Heart left ventricle (tissue), 13 donors: Measurements from ENCODE around the gene ARHGAP24.

Experiments used
- CTCF ChIP-seq, 12 donors: fragments of 200-600 bp; sonication (generic) in 4 of 12; IDR thresholded peaks; one replicate each; pipeline versions ENCODE4 v1.5.0 to v1.8.0; 2018 to 2022; ENCODE audit warnings: antibody characterized with exemption in 12 of 12, mild to moderate bottlenecking in 5 of 12
- POLR2A ChIP-seq, 2 donors: fragments of 450-650 bp; IDR thresholded peaks; one replicate each; pipeline ENCODE4 v1.6.1; 2017; ENCODE audit warnings: antibody characterized with exemption in 2 of 2, mild to moderate bottlenecking in 2 of 2, moderate library complexity in 2 of 2
- donor health status: ischemic (EF 13 %, LVEDD 7.1; RV severe dilation, severe dysfunction).
- donor health status: DM: no; HTN: yes; CAD: no.
- donor health status: DM: no; HTN: no; CAD: no.
- donor health status: ischemic (EF 25% LVEDD 6.9; RV normal size, moderate dysfunction).
- donor health status: ischemic (EF 25% LVEDD 5.7; RV mildly dilated, moderate dysfunction).
- donor health status: ischemic (EF 35%, LVEDD 5.7; RV mildly dilated, moderate dysfunction).
- donor health status: nonischemic (EF 11% LVEDD 7.7; RV severe dilation, severe dysfunction).
- donor health status: DM: yes; HTN: yes; CAD: no.
- donor health status: PGD.
- donor health status: ischemic (EF 29% LVEDD 5.4; RV normal size, mild dysfunction).
- donor health status: nonischemic (EF 23%, LVEDD 6.1; RV moderate dilation, normal function).

GRCh38 chr4:86011117-86011516 is 536.2 kb downstream of the ARHGAP24 start:
- TF ChIP-seq CTCF (IDR thresholded peaks at IDR 0.05) = no peak
- no peak for TF ChIP-seq POLR2A (IDR thresholded peaks at IDR 0.05)
